GM12878 (cell line): ENCODE data around the gene IL17RB. TPM values are rescaled to one million over a fixed set of nuclear protein-coding genes. Genes with fewer than 3 reads are reported as not detected.

ENCODE experiments used
- ATAC-seq: fragments of 200-7000 bp; cut with Tn5 transposase; 3 replicates; pipeline ENCODE4 v1.9.1; 2020; ENCODE audit warnings: mild to moderate bottlenecking, moderate library complexity
- BruUV-seq: library from RNA; stranded (reverse); fragments of 400-500 nt; replicated peaks from 2 replicates; lab custom pipeline; 2021; lab: Mats Ljungman, UMichigan
- CTCF ChIA-PET: fragments of 300-600 bp; sonication (Branson Sonifier 250); formaldehyde crosslinking; extraction: SDS; loops from one replicate; lab custom pipeline; 2021; ENCODE audit warnings: inconsistent platforms; lab: Yijun Ruan, JAX
- POLR2A ChIA-PET: fragments of 350-600 bp; formaldehyde crosslinking; extraction: SDS; loops from one replicate; lab custom pipeline; 2021; ENCODE audit warnings: inconsistent platforms; lab: Charles Lee
- RAD21 ChIA-PET: fragments of 300-600 bp; sonication (Branson Sonifier 250); formaldehyde crosslinking; loops from one replicate; lab custom pipeline; 2023; ENCODE audit warnings: antibody characterized with exemption; ENCODE audit not compliant: unreplicated experiment; lab: Charles Lee
- SMC1A ChIA-PET: fragments of 300-600 bp; sonication (Branson Sonifier 250); formaldehyde crosslinking; loops from one replicate; lab custom pipeline; 2023; ENCODE audit not compliant: unreplicated experiment, uncharacterized antibody; lab: Charles Lee
- DNase-seq: peaks from one replicate; pipeline ENCODE4 v3.0.0-alpha.2; 2011; ENCODE audit warnings: low read depth, low spot score
- FAIRE-seq: peaks from 3 replicates; lab custom pipeline; 2011; peaks lifted over from hg19 to GRCh38; lab: Jason Lieb, UNC
- H2AFZ ChIP-seq: 2 replicates; pipeline ENCODE4 v1.6.0; 2011; ENCODE audit warnings: low read depth, low read length, control low read depth; ENCODE audit not compliant: control insufficient read depth
- H3K27ac ChIP-seq: 2 replicates; pipeline ENCODE4 v1.5.1; 2011; ENCODE audit warnings: control low read depth; ENCODE audit not compliant: control insufficient read depth, insufficient read depth
- H3K27me3 ChIP-seq, 2 experiments: replicated peaks in 1 of 2; 2 replicates each; pipeline versions ENCODE4 v1.6.0 to v1.6.1; 2011; ENCODE audit warnings: low read length in 1 of 2; ENCODE audit not compliant: control insufficient read depth in 2 of 2, insufficient read depth in 2 of 2
- H3K36me3 ChIP-seq, 2 experiments: 2 replicates each; pipeline ENCODE4 v1.5.1; 2011; ENCODE audit warnings: low read length in 1 of 2; ENCODE audit not compliant: control insufficient read depth in 2 of 2, insufficient read depth in 2 of 2
- H3K4me1 ChIP-seq: 2 replicates; pipeline ENCODE4 v1.6.1; 2011; ENCODE audit warnings: mild to moderate bottlenecking, low read length, moderate library complexity, mixed read lengths; ENCODE audit not compliant: control insufficient read depth, insufficient read depth
- H3K4me2 ChIP-seq: 2 replicates; pipeline ENCODE4 v1.6.0; 2011; ENCODE audit warnings: control low read depth; ENCODE audit not compliant: control insufficient read depth, insufficient read depth
- H3K4me3 ChIP-seq: fragments of 200-600 bp; sonication (generic); 2 replicates; pipeline ENCODE4 v1.5.1; 2016
- H3K79me2 ChIP-seq: 2 replicates; pipeline ENCODE4 v1.6.0; 2011; ENCODE audit warnings: low read length; ENCODE audit not compliant: control insufficient read depth, insufficient read depth
- H3K9ac ChIP-seq: 2 replicates; pipeline ENCODE4 v1.8.0; 2011; ENCODE audit warnings: low read length, control low read depth, mixed read lengths; ENCODE audit not compliant: control insufficient read depth, insufficient read depth
- H3K9me3 ChIP-seq: replicated peaks from 3 replicates; pipeline ENCODE4 v1.5.1; 2011; ENCODE audit warnings: mild to moderate bottlenecking, low read length; ENCODE audit not compliant: control insufficient read depth, insufficient read depth
- H4K20me1 ChIP-seq: 2 replicates; pipeline ENCODE4 v1.6.0; 2011; ENCODE audit not compliant: control insufficient read depth, insufficient read depth
- E4F1 ChIP-seq: fragments of 450-650 bp; IDR thresholded peaks from 2 replicates; pipeline ENCODE4 v1.6.1; 2018; ENCODE audit warnings: borderline replicate concordance, mild to moderate bottlenecking; ENCODE audit not compliant: partially characterized antibody
- FOS ChIP-seq: IDR thresholded peaks from 3 replicates; pipeline ENCODE4 v1.6.1; 2011; ENCODE audit warnings: borderline replicate concordance; ENCODE audit not compliant: insufficient read length; ENCODE audit errors: extremely low read depth
- GATAD2B ChIP-seq: fragments of 450-650 bp; conservative IDR thresholded peaks from 2 replicates; pipeline ENCODE4 v1.6.1; 2017; ENCODE audit warnings: low read depth, mild to moderate bottlenecking, moderate library complexity
- IKZF1 ChIP-seq: fragments of 450-650 bp; conservative IDR thresholded peaks from 2 replicates; pipeline ENCODE4 v1.6.1; 2017; ENCODE audit warnings: antibody characterized with exemption, mild to moderate bottlenecking
- IRF3 ChIP-seq: fragments of 450-650 bp; IDR thresholded peaks from 2 replicates; pipeline ENCODE4 v1.6.1; 2014; ENCODE audit warnings: mild to moderate bottlenecking
- KDM1A ChIP-seq: fragments of 200-600 bp; sonication (generic); IDR thresholded peaks from 2 replicates; pipeline ENCODE4 v1.6.1; 2016; ENCODE audit warnings: borderline replicate concordance
- PKNOX1 ChIP-seq: fragments of 450-650 bp; IDR thresholded peaks from 2 replicates; pipeline ENCODE4 v1.6.1; 2016; ENCODE audit warnings: mild to moderate bottlenecking
- RFX5 ChIP-seq: IDR thresholded peaks from 2 replicates; pipeline ENCODE4 v1.6.1; 2011; ENCODE audit warnings: low read depth, low read length, improper control_type of control experiment
- SPI1 ChIP-seq: IDR thresholded peaks from 2 replicates; pipeline ENCODE4 v1.6.1; 2011; ENCODE audit warnings: low read depth, mild to moderate bottlenecking, low read length, moderate library complexity, borderline replicate concordance; ENCODE audit not compliant: insufficient read depth
- ZBTB4 ChIP-seq: fragments of 450-650 bp; formaldehyde crosslinking; IDR thresholded peaks from 2 replicates; pipeline ENCODE4 v1.4.0; 2022; ENCODE audit warnings: mild to moderate bottlenecking, moderate library complexity
- ZNF622 ChIP-seq: fragments of 450-650 bp; IDR thresholded peaks from 2 replicates; pipeline ENCODE4 v1.6.1; 2017; ENCODE audit warnings: mild to moderate bottlenecking, inconsistent platforms
- WGBS: methylation state at CpG from one replicate; pipeline ENCODE4 v1.1.6; 2016; ENCODE audit warnings: low lambda C conversion rate; ENCODE audit not compliant: insufficient replicate concordance, insufficient coverage; ENCODE audit errors: missing lambda C conversion rate; 5-methylcytosine and 5-hydroxymethylcytosine counted together
- in situ Hi-C: fragments of 300-500 bp; cut with MboI; formaldehyde crosslinking; loops from 9 replicates; pipeline ENCODE4 v1.14.3; 2018; ENCODE audit warnings: mixed read lengths
- intact Hi-C: fragments of 100-400 bp; cut with micrococcal nuclease; formaldehyde crosslinking; loops from one replicate; pipeline ENCODE4 v1.14.2; 2022; ENCODE audit not compliant: unreplicated experiment
- polyA plus RNA-seq, 11 experiments: library from polyadenylated mRNA; depleted of rRNA in 4 of 11; unstranded in 6 of 11; stranded (reverse) in 5 of 11; fragments of >200 nt; fragmentation: Nextera tagmentation in 4 of 11; fragmentation: Illumina TruSeq in 1 of 11; extraction: Ambion mirVana in 4 of 11; extraction: Trizol in 1 of 11; gene quantifications; 1 replicate in 1 of 11; 2 replicates in 10 of 11; pipeline versions ENCODE4 v1.2.1 to v1.2.3, GENCODE V29; 2011 to 2016; ENCODE audit warnings: inconsistent platforms in 2 of 11, missing spikeins in 2 of 11, low read depth in 1 of 11
- total RNA-seq, 4 experiments: library from RNA; depleted of rRNA in 3 of 4; stranded (reverse); fragments of >200 nt in 3 of 4; fragmentation: Illumina TruSeq in 1 of 4; extraction: Trizol in 1 of 4; gene quantifications; 2 replicates each; pipeline versions ENCODE4 v1.2.1 to v1.2.3, GENCODE V29; 2013 to 2021

Gene IL17RB
- total and polyA plus RNA-seq, 10 of the 15 experiments (the other 5 are each of a cell fraction or from before 2014, with no cell fraction given): 1.9 to 17.2 (median 2.9) TPM

DNA sequence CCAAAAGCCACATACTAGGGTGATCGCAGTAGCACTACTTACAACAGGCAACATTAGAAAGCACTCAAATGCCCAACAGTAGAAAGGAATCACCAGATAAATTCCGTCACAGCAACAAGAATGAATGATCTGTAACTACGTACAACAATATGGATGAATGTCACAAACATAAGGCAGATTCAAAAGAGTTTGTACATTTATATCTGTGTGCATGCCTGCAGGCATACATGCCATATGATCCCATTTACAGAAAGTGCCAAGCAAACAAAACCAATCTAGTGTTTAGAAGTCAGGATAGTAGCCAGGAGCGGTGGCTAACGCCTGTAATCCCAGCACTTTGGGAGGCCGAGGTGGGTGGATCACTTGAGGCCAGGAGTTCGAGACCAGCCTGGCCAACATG lies 3.5 kb downstream of the IL17RB start:
- no TSS peak for BruUV-seq
- no peak for DNase-seq
- in situ Hi-C loops: no loop called here

More for the DNA sequence above, 3.5 kb downstream of the IL17RB start:
- Histone ChIP-seq H3K27me3 (no peaks in the 10 kb centered on the region), H4K20me1 (no peaks in the 10 kb centered on the region), H3K4me1 (peaks cover 11% of the 10 kb centered on the region), H3K9ac (no peak overlapping the region), H3K27ac (no peak overlapping the region), H3K79me2 (peaks cover 6% of the 10 kb centered on the region), H3K36me3 (no peaks in the 10 kb centered on the region), H3K4me2 (no peak overlapping the region), H3K9me3 (no peaks in the 10 kb centered on the region), H3K4me3 (no peak overlapping the region), H2AFZ (no peak overlapping the region)
- WGBS: 80% methylated on average over 7 of the region's 7 CpGs
- no peak for ATAC-seq
- no peak for FAIRE-seq
- intact Hi-C loops: loop anchor here (10.0 kb wide), 1 partner anchor 105 kb away; no protein-coding TSS in a partner anchor
- TF ChIP-seq SPI1 (no peak), ZNF622 (no peak), FOS (no peak), ZBTB4 (CRISPR knock-in tag) (no peak), RFX5 (no peak), KDM1A (no peak), IKZF1 (no peak), GATAD2B (no peak), IRF3 (no peak), E4F1 (no peak), PKNOX1 (no peak)
- POLR2A ChIA-PET: interaction anchor here (0.7 kb wide), 1 partner anchor 55 kb away, joined by 6 read pairs; no protein-coding TSS in a partner anchor
- SMC1A ChIA-PET: interaction anchor here (1.7 kb wide), 1 partner anchor 31 kb away, joined by 5 read pairs; no protein-coding TSS in a partner anchor
- RAD21 ChIA-PET: no interaction called here
- CTCF ChIA-PET: no interaction called here
